Naive thymus-derived CD8-positive, alpha-beta T cell (primary cell): ENCODE data around the gene YTHDF1. TPM values are rescaled to one million over a fixed set of nuclear protein-coding genes. Genes with fewer than 3 reads are reported as not detected.
A peak's percentile ranks its signal among the peaks of the same experiment; 100 is the strongest.

ENCODE experiments used
- ATAC-seq, 2 donors: fragments of 150-1000 bp; cut with Tn5 transposase in 1 of 2; sonication (Bioruptor Pico), chemical (Tn5 transposase) in 1 of 2; 1 replicate in 1 of 2; 2 replicates in 1 of 2; pipeline ENCODE4 v1.10.0; 2021; ENCODE audit warnings: mild to moderate bottlenecking in 2 of 2, moderate library complexity in 2 of 2
- POLR2A ChIA-PET: fragments of 350-600 bp; sonication (Branson Sonifier 250); formaldehyde crosslinking; loops from one replicate; lab custom pipeline; 2021; ENCODE audit warnings: antibody characterized with exemption; lab: Charles Lee
- DNase-seq, 10 donors: peaks; one replicate each; pipeline versions ENCODE4 v3.0.0 to v3.0.0-alpha.2; 2020 to 2022
- H3K27ac Mint-ChIP-seq, 10 donors: one replicate each; pipeline ENCODE4 v1.8.0; 2020 to 2022; ENCODE audit warnings: mild to moderate bottlenecking in 10 of 10, mixed read lengths in 10 of 10, moderate library complexity in 4 of 10, inconsistent platforms in 1 of 10
- H3K27me3 Mint-ChIP-seq, 5 donors: one replicate each; pipeline ENCODE4 v1.8.0; 2021 to 2022; ENCODE audit warnings: mixed read lengths in 5 of 5
- H3K36me3 Mint-ChIP-seq, 3 donors: one replicate each; pipeline ENCODE4 v1.8.0; 2020 to 2022; ENCODE audit warnings: mixed read lengths in 3 of 3, mild to moderate bottlenecking in 2 of 3, inconsistent platforms in 1 of 3
- H3K4me1 Mint-ChIP-seq, 4 donors: one replicate each; pipeline ENCODE4 v1.8.0; 2021 to 2022; ENCODE audit warnings: mixed read lengths in 4 of 4
- H3K4me3 Mint-ChIP-seq, 10 donors: one replicate each; pipeline ENCODE4 v1.8.0; 2020 to 2022; ENCODE audit warnings: mild to moderate bottlenecking in 10 of 10, mixed read lengths in 10 of 10, moderate library complexity in 6 of 10, inconsistent platforms in 1 of 10
- H3K9me3 Mint-ChIP-seq, 9 donors: one replicate each; pipeline ENCODE4 v1.8.0; 2020 to 2022; ENCODE audit warnings: mixed read lengths in 9 of 9, mild to moderate bottlenecking in 3 of 9, inconsistent platforms in 1 of 9, moderate library complexity in 1 of 9
- polyA plus RNA-seq, 3 donors: library from polyadenylated mRNA; unstranded; fragments of 300-500 nt; fragmentation: Illumina TruSeq; gene quantifications; one replicate each; pipeline ENCODE4 v1.2.3, GENCODE V29; 2021
- total RNA-seq, 8 experiments: library from RNA in 2 of 8; stranded (reverse) in 2 of 8; gene quantifications; one replicate each; pipeline ENCODE4 v1.2.3 and lab custom pipeline; 2021 to 2026

YTHDF1 gene
- total and polyA plus RNA-seq, 5 experiments from 2014 or later: 26.8 to 53.1 (median 46.6) TPM

GRCh38 chr20:63214514-63214913 is 1.4 kb downstream of the YTHDF1 start:
- POLR2A ChIA-PET: interaction anchor here (1.4 kb wide), 2 partner anchors 11 to 113 kb away, joined by 4 read pairs; no protein-coding TSS in a partner anchor
- H3K36me3 Mint-ChIP-seq: peaks cover 5 to 52% (median 5%) of the 10 kb centered on the region in 3 donors
- peak overlapping the region; percentile 85 to 95 (median 91) for H3K4me3 Mint-ChIP-seq
- ATAC-seq: no peak
- no peak for DNase-seq
- peak overlapping the region; percentile 49 to 95 (median 88) for H3K27ac Mint-ChIP-seq
- no peaks in the 10 kb centered on the region for H3K27me3 Mint-ChIP-seq
- H3K4me1 Mint-ChIP-seq: peaks cover 35 to 62% (median 60%) of the 10 kb centered on the region in 4 donors
- H3K9me3 Mint-ChIP-seq: no peaks in the 10 kb centered on the region

DNA sequence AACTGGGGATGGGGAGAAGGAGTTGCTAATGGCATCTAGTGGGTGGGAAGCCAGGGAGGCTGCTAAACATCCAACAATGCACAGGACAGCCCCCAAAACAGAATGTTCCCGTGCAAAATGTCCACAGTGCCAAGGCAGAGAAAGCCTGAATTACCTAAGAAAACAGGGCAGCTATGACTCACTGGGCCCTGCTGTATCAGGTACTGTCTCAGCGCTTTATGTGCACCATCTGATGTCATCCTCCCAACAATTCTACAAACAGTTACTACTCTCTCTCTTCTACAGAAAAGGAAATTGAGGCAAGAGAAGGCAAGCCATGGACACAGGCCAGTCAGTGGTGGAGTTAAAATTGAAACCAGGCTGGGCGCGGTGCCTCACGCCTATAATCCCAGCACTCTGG is 3.1 kb downstream of the YTHDF1 start:
- peak overlapping the region in 2 of 10 donors; percentile 12 to 63 for H3K27ac Mint-ChIP-seq
- no peaks in the 10 kb centered on the region for H3K9me3 Mint-ChIP-seq
- no peaks in the 10 kb centered on the region for H3K27me3 Mint-ChIP-seq
- DNase-seq (no peak), ATAC-seq (no peak)
- POLR2A ChIA-PET: no interaction called here
- H3K4me3 Mint-ChIP-seq: peak overlapping the region in 8 of 10 donors; percentile 19 to 88 (median 46)
- H3K4me1 Mint-ChIP-seq: peaks cover 40 to 73% (median 71%) of the 10 kb centered on the region in 4 donors
- peaks cover 5 to 67% (median 8%) of the 10 kb centered on the region in 3 donors for H3K36me3 Mint-ChIP-seq

DNA sequence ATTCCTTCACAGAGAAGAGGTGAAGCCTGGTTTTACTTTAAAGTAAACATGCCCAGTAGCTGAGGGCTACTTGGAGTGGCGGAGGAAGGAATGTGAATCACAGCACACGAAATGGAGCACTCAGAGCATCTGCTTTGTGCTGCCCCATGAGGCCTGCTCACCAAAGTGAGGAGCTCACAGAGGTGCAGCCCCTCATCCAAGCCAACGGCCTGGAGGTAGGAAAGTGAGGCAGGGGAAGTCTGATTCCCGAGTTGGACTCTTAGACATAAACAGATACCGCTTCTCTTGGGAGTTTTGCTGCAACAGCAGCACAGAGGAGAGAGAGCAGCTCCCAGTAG is 3.6 kb downstream of the YTHDF1 start:
- H3K4me1 Mint-ChIP-seq: peaks cover 42 to 75% (median 72%) of the 10 kb centered on the region in 4 donors
- DNase-seq (no peak), ATAC-seq (no peak)
- no peaks in the 10 kb centered on the region for H3K9me3 Mint-ChIP-seq
- peak overlapping the region in 4 of 10 donors; percentile 63 to 78 (median 74) for H3K27ac Mint-ChIP-seq
- H3K36me3 Mint-ChIP-seq: peaks cover 5 to 71% (median 9%) of the 10 kb centered on the region in 3 donors
- peak overlapping the region in 8 of 10 donors; percentile 22 to 74 (median 50) for H3K4me3 Mint-ChIP-seq
- H3K27me3 Mint-ChIP-seq: no peaks in the 10 kb centered on the region
- POLR2A ChIA-PET: no interaction called here

DNA sequence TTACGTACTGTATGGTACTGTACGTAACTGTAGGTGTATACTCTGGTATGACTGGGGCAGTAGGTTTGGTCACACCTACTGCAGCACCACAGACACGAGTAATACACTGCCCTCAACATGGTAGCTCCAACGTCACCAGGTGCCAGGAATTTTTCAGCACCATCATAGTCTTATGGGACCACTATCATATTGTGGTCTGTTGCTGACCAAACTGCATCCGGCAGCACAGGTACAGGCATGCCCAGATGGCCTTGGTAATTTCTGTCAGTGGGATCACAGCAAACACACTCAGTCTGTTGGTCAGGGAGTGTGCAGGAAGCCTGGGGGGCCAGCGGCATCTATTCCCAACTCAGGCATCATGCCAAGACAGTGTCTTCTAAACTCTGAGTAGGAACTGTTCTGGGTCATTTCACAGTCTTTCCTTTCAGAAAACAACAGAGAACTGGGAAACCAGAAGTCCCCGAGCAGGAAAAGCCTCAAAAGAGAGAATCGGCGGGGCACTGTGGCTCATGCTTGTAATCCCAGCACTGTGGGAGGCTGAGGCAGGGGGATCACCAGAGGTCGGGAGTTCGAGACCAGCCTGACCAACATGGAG is 5.8 kb downstream of the YTHDF1 start:
- H3K4me1 Mint-ChIP-seq: peaks cover 41 to 85% (median 70%) of the 10 kb centered on the region in 4 donors
- no peaks in the 10 kb centered on the region for H3K27me3 Mint-ChIP-seq
- no peak for ATAC-seq
- POLR2A ChIA-PET: no interaction called here
- H3K9me3 Mint-ChIP-seq: no peaks in the 10 kb centered on the region
- no peak overlapping the region for H3K4me3 Mint-ChIP-seq
- peaks cover 5 to 91% (median 9%) of the 10 kb centered on the region in 3 donors for H3K36me3 Mint-ChIP-seq
- no peak for DNase-seq
- peak overlapping the region in 3 of 10 donors; percentile 45 to 73 (median 62) for H3K27ac Mint-ChIP-seq

DNA sequence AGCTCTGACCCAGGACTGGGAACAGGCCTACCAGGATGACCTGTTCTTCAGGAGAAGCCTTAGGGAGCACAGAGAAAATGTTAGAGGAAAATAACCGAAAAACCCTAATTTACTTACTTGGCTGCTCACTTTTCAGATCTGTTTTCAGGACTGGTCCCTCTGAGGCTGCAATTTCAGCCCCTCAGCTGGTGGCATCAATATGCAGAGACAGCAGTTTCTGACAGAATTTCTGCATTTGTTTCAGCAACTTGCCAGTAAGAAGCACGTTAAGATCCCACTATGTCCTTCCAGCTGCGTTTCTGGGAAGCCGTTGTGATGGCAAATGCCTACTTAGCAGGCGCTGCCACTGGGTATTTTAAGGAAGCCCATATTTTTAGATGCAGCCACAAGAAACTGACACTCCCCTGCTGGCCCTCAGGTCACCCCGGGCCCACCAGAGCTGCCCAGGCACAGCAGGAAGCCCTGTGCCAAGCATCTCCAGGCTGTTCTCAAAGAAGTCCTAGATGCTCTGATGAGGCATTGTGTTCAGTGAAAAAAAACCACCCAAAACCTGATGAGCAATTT is 7.5 kb downstream of the YTHDF1 start:
- Mint-ChIP-seq H3K9me3 (no peaks in the 10 kb centered on the region), H3K27ac (peak overlapping the region in 3 of 10 donors; percentile 48 to 50 (median 48)), H3K36me3 (peaks cover 0 to 98% (median 7%) of the 10 kb centered on the region in 3 donors), H3K4me1 (peaks cover 30 to 77% (median 53%) of the 10 kb centered on the region in 4 donors), H3K4me3 (no peak overlapping the region), H3K27me3 (no peaks in the 10 kb centered on the region)
- ATAC-seq: no peak
- DNase-seq: no peak
- POLR2A ChIA-PET: no interaction called here

- POLR2A ChIA-PET: no interaction called here
- no peak overlapping the region for H3K27ac Mint-ChIP-seq
- no peak for ATAC-seq
- peaks cover 21 to 69% (median 40%) of the 10 kb centered on the region in 4 donors for H3K4me1 Mint-ChIP-seq
- no peaks in the 10 kb centered on the region for H3K9me3 Mint-ChIP-seq
- no peak for DNase-seq
- peaks cover 0 to 97% (median 4%) of the 10 kb centered on the region in 3 donors for H3K36me3 Mint-ChIP-seq
- no peak overlapping the region for H3K4me3 Mint-ChIP-seq
- H3K27me3 Mint-ChIP-seq: no peaks in the 10 kb centered on the region
These were observed 9.1 kb downstream of the YTHDF1 start for GRCh38 chr20:63206878-63207277.

- Mint-ChIP-seq H3K27me3 (no peaks in the 10 kb centered on the region), H3K36me3 (peaks cover 0 to 97% (median 4%) of the 10 kb centered on the region in 3 donors), H3K4me1 (peaks cover 24 to 67% (median 39%) of the 10 kb centered on the region in 4 donors), H3K9me3 (no peaks in the 10 kb centered on the region), H3K27ac (peak overlapping the region in 2 of 10 donors; percentile 48 to 51), H3K4me3 (no peak overlapping the region)
- ATAC-seq (no peak), DNase-seq (no peak)
- POLR2A ChIA-PET: no interaction called here
These were observed 10.0 kb downstream of the YTHDF1 start for GRCh38 chr20:63205896-63206295.

- ATAC-seq (no peak), DNase-seq (no peak)
- Mint-ChIP-seq H3K27me3 (no peaks in the 10 kb centered on the region), H3K4me1 (peaks cover 19 to 66% (median 31%) of the 10 kb centered on the region in 4 donors), H3K27ac (peak overlapping the region in 1 of 10 donors; percentile 15), H3K36me3 (peaks cover 0 to 96% (median 4%) of the 10 kb centered on the region in 3 donors), H3K9me3 (no peaks in the 10 kb centered on the region), H3K4me3 (no peak overlapping the region)
- POLR2A ChIA-PET: interaction anchor here (2.2 kb wide), 1 partner anchor 10 kb away, joined by 4 read pairs; no protein-coding TSS in a partner anchor
These were observed 11.6 kb downstream of the YTHDF1 start for GRCh38 chr20:63204362-63204761.

DNA sequence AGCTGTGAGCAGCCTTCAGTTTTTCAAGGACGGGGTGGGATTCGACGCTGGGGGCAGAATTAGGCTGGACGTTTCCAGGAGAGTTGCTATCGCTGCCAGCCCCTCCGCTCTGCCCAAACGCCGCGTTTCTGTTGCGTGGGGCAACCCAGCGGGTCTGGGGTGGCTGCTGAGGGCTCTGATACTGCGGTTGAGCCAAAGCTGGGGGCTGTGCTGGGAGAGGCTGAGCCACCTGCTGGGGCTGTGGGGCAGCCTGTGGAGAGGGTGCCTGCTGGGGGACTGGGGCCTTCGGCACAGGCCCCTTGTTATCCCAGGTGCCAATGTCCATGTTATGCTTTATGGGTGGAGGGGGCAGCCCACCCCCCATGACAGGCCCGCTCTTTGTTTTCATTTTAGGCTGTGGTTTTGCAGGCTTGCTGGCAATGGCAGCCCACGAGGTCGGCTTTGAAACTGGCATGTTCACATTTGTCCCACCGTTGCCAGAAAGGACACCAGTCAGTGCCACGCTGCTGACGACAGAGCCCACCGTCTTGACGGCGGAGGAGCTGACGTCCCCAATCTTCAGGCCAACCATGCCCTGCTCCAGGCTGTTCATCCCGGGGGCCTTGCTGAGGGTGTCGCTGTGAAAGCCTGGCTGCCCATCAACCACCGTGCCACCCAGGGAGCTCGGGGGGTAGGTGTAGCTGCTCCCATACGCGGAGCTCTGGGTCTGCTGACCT is 13.0 kb downstream of the YTHDF1 start:
- Mint-ChIP-seq H3K9me3 (no peaks in the 10 kb centered on the region), H3K27ac (no peak overlapping the region), H3K27me3 (no peaks in the 10 kb centered on the region), H3K4me3 (no peak overlapping the region), H3K36me3 (peaks cover 0 to 97% (median 3%) of the 10 kb centered on the region in 3 donors), H3K4me1 (peaks cover 22 to 69% (median 30%) of the 10 kb centered on the region in 4 donors)
- ATAC-seq (no peak), DNase-seq (no peak)
- POLR2A ChIA-PET: interaction anchor here (2.2 kb wide), 1 partner anchor 11 kb away, joined by 4 read pairs; no protein-coding TSS in a partner anchor

DNA sequence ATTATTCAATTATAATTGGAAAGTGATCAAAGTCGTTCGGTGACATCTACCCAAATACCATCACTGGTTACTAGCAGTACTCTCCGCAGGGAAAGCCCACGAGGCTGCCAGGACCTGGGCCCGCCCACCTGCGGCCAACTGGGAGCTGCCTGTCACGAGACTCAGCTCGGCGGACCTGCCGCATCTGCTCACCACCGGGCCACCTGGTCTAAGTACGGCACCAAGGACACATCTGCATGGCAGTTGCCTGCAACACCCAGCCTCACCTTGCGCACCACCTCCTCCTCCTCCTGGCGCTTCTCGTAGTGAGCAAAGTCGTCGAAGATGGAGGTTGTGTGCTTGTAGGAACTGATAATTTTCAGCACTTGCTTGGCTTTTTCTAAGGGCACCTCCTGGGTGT is 13.9 kb downstream of the YTHDF1 start:
- peaks cover 0 to 97% (median 0%) of the 10 kb centered on the region in 3 donors for H3K36me3 Mint-ChIP-seq
- peaks cover 20 to 73% (median 36%) of the 10 kb centered on the region in 4 donors for H3K4me1 Mint-ChIP-seq
- H3K27ac Mint-ChIP-seq: no peak overlapping the region
- ATAC-seq (no peak), DNase-seq (no peak)
- POLR2A ChIA-PET: no interaction called here
- H3K27me3 Mint-ChIP-seq: no peaks in the 10 kb centered on the region
- H3K9me3 Mint-ChIP-seq: no peaks in the 10 kb centered on the region
- no peak overlapping the region for H3K4me3 Mint-ChIP-seq

GRCh38 chr20:63198606-63199005 is 17.3 kb downstream of the YTHDF1 start:
- H3K36me3 Mint-ChIP-seq: peaks cover 0 to 89% (median 0%) of the 10 kb centered on the region in 3 donors
- DNase-seq (no peak), ATAC-seq (no peak)
- peak overlapping the region in 5 of 10 donors; percentile 11 to 56 (median 34) for H3K27ac Mint-ChIP-seq
- H3K27me3 Mint-ChIP-seq: no peaks in the 10 kb centered on the region
- H3K9me3 Mint-ChIP-seq: no peaks in the 10 kb centered on the region
- peaks cover 16 to 56% (median 35%) of the 10 kb centered on the region in 4 donors for H3K4me1 Mint-ChIP-seq
- H3K4me3 Mint-ChIP-seq: peak overlapping the region in 1 of 10 donors; percentile 19
- POLR2A ChIA-PET: no interaction called here

DNA sequence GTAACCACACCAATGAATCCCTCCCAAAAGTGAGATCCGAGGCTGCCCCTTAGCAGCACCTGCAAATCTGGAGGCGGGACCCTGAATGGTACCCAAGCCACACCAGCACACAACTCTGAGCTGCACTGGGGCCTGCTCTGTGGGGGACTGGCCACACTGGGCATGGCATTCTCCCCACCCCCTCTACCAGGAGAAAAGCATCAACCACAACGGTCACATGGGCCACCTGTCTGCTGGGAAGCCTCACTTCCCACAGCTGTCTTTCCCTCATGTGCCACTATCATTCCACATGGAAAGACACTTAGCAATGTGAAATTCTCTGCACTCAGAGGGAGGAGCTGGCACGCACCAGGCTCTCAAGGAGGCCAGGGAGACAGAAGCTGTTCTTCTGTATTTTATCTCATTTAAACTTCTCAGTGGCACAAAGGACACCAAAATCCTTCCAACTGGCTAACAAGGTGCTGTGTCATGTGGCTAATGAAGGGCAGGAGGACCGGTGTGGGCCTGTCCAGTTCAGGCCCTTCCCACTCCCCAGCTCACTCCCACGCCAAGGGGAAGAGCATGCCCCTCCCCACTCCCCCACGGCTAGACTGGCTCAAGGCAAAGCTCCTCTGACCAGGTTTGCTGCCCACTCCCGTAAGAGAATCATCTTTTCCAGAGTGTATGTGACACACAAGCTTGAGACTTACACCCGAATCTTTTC is 19.0 kb downstream of the YTHDF1 start:
- ATAC-seq (no peak), DNase-seq (no peak)
- POLR2A ChIA-PET: no interaction called here
- H3K4me3 Mint-ChIP-seq: no peak overlapping the region
- no peaks in the 10 kb centered on the region for H3K9me3 Mint-ChIP-seq
- no peaks in the 10 kb centered on the region for H3K27me3 Mint-ChIP-seq
- H3K27ac Mint-ChIP-seq: peak overlapping the region in 9 of 10 donors; percentile 14 to 79 (median 36)
- H3K36me3 Mint-ChIP-seq: peaks cover 0 to 74% (median 0%) of the 10 kb centered on the region in 3 donors
- peaks cover 16 to 50% (median 35%) of the 10 kb centered on the region in 4 donors for H3K4me1 Mint-ChIP-seq
